Measurements from ENCODE around the gene C12orf43. TPM values are rescaled to one million over a fixed set of nuclear protein-coding genes. Genes with fewer than 3 reads are reported as not detected.
A peak's percentile ranks its signal among the peaks of the same experiment; 100 is the strongest.

The C12orf43 gene
- total RNA-seq, 2 donors from 2014 or later, result 16.1 to 17.3 TPM

DNA sequence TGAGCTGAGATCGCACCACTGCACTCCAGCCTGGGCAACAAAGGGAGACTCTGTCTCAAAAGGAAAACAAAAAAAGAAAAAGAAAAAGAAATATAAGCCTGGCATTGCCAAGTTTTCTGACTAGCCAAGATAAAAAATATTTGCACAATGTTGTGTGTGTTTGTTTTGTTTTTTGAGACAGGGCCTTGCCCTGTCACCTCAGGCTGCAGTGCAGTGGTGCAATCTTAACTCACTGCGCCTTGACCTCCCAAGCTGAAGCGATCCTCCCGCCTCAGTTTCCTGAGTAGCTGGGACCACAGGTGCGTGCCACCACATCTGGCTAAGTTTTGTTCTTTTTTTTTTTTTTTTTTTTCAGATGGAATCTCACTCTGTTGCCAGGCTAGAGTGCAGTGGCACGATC lies 5.5 kb upstream of the C12orf43 start:
- ATAC-seq, result no peak
- no peaks in the 10 kb centered on the region for H3K9me3 ChIP-seq (ENCODE audit: control insufficient read depth, low read length, poor library complexity, severe bottlenecking)
- Mint-ChIP-seq H3K36me3 (ENCODE audit: low read depth) (peaks cover 4% of the 10 kb centered on the region), H3K4me1 (no peaks in the 10 kb centered on the region), H3K4me3 (no peak overlapping the region), H3K27me3 (no peaks in the 10 kb centered on the region), H3K27ac (no peak overlapping the region)
- DNase-seq, result no peak

DNA sequence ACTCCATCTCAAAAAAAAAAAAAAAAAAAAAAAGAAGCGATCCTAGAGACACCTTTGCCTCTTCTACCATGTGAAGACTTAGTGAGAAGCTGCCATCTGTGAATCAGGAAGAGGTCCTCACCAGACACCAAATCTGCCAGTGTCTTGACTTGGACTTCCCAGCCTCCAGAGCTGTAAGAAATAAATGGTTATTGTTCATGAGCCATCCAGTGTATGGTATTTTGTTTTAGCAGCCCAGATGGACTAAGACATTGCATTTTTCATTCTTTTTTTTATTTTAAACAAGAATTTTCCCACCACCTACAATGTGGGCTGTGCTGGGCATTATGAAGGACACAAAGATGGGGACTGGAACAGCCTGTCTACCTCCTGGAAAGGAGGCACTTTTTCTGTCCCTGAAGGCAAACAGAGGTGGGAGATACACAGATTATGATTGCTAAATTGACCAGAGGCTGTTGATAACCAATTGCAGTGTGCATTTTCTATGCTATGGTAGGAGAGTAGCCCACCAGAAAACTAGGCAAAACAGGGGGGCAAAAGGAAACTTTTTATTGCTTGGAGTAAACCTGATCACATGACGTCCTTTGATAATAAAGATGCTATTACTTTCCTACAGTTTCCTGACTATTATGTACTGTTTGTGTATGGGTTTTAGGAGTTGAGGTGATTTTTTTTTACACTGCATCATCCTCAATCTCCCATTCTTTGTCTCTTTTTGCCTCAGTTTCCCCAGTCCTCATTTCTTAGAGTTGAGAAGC lies 2.8 kb upstream of the C12orf43 start:
- H3K27me3 Mint-ChIP-seq, result no peaks in the 10 kb centered on the region
- no peak overlapping the region for H3K4me3 Mint-ChIP-seq
- H3K36me3 Mint-ChIP-seq (ENCODE audit: low read depth), result peaks cover 2% of the 10 kb centered on the region
- ATAC-seq (no peak), DNase-seq (no peak)
- H3K27ac Mint-ChIP-seq, result peak overlapping the region; percentile 63
- no peaks in the 10 kb centered on the region for H3K9me3 ChIP-seq (ENCODE audit: control insufficient read depth, low read length, poor library complexity, severe bottlenecking)
- peaks cover 15% of the 10 kb centered on the region for H3K4me1 Mint-ChIP-seq

DNA sequence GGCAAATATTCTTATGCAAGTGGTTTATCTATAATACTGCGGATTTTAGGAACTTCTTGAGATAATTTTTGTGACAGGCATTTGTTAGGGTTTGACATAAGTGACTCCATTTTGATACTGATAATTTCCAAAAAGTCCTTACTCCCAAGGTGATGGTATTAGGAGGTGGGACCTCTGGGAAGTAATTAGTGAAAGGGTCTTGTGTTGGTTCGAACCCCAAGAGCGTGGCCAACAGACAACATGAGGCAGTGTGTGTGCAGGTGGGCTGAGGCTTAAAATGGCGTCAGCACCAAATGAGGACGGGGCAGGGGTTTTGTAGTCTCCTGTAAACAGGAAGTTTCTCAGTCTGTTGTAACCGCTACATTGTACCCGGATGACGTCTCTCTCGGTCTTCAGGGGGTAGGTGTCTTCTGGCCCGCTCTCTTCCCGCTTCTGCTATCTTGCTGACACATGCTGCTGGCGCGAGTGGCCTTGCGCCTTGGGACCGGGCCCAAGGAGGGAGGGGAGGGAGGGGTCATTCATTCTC lies 1.7 kb upstream of the C12orf43 start:
- ATAC-seq (no peak), DNase-seq (no peak)
- Mint-ChIP-seq H3K4me3 (no peak overlapping the region), H3K36me3 (ENCODE audit: low read depth) (peaks cover 2% of the 10 kb centered on the region), H3K4me1 (peaks cover 15% of the 10 kb centered on the region), H3K27ac (no peak overlapping the region), H3K27me3 (no peaks in the 10 kb centered on the region)
- H3K9me3 ChIP-seq (ENCODE audit: control insufficient read depth, low read length, poor library complexity, severe bottlenecking), result no peaks in the 10 kb centered on the region

DNA sequence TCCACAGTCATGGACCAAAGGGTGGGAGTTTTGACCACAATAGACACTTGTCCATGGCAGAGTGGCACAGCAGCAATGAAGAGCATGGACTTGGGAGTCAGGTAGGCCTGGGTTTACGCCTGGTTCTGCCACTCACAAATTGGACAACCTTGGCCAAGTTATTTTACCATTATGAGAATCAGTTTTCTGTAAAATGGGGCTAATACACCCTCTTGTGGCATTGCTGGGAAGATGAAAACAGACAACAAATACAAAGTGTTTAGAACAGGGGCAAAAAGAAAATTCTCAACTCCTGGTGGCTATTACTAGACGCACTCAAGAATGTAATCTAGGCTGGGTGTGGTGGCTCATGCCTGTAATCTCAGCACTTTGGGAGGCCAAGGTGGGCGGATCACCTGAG lies 2.6 kb downstream of the C12orf43 start:
- no peak overlapping the region for H3K27ac Mint-ChIP-seq

DNA sequence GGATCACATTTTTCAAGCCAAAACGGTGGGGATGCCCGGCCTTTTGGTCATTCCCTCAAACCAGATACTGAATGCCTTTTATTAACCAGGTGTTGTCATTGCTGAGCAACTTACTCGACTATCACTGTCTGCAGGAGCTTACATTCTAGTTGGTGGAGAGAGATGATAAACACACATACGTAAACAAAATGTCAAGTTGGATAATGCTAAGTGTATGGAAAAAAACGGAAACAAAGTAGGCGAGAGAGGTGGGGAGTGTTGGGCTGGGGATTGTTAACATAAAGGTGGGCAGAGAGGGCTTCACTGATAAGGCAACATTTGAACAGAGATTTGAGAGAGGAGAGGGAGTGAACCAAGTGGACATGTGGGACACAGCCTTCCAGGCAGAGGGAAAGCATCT lies 4.5 kb downstream of the C12orf43 start:
- H3K36me3 Mint-ChIP-seq (ENCODE audit: low read depth), result peaks cover 7% of the 10 kb centered on the region
- H3K27ac Mint-ChIP-seq, result no peak overlapping the region
- H3K27me3 Mint-ChIP-seq, result no peaks in the 10 kb centered on the region
- ATAC-seq, result no peak
- no peak overlapping the region for H3K4me3 Mint-ChIP-seq
- H3K4me1 Mint-ChIP-seq, result peaks cover 22% of the 10 kb centered on the region
- no peaks in the 10 kb centered on the region for H3K9me3 ChIP-seq (ENCODE audit: control insufficient read depth, low read length, poor library complexity, severe bottlenecking)
- DNase-seq, result no peak

More for the DNA sequence above, 2.6 kb downstream of the C12orf43 start:
- DNase-seq (no peak), ATAC-seq (no peak)
- Mint-ChIP-seq H3K36me3 (ENCODE audit: low read depth) (peaks cover 7% of the 10 kb centered on the region), H3K27me3 (no peaks in the 10 kb centered on the region), H3K4me1 (peaks cover 22% of the 10 kb centered on the region), H3K4me3 (no peak overlapping the region)
- H3K9me3 ChIP-seq (ENCODE audit: control insufficient read depth, low read length, poor library complexity, severe bottlenecking), result no peaks in the 10 kb centered on the region

DNA sequence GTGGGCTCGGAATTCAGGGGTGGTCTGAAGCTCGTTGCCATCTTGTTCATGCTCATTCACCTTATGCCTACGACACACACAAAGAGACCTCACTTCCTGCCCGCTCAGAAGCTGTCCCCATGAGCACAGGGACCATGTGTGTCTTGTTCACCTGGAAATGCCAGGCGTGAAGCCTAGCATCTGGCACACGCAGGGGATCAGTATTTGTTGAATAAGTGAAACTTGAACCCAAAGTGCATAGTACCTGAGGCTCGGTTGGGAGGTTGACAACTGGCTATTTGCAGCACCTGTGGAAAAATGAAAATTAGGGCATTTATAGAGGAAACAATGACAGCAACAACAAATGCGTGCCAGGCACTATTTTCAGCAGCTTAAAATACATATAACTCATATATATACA lies 5.4 kb downstream of the C12orf43 start:
- no peak overlapping the region for H3K27ac Mint-ChIP-seq
- peaks cover 17% of the 10 kb centered on the region for H3K4me1 Mint-ChIP-seq
- peaks cover 5% of the 10 kb centered on the region for H3K36me3 Mint-ChIP-seq (ENCODE audit: low read depth)
- no peaks in the 10 kb centered on the region for H3K9me3 ChIP-seq (ENCODE audit: control insufficient read depth, low read length, poor library complexity, severe bottlenecking)
- no peak overlapping the region for H3K4me3 Mint-ChIP-seq
- ATAC-seq (no peak), DNase-seq (no peak)
- H3K27me3 Mint-ChIP-seq, result no peaks in the 10 kb centered on the region

DNA sequence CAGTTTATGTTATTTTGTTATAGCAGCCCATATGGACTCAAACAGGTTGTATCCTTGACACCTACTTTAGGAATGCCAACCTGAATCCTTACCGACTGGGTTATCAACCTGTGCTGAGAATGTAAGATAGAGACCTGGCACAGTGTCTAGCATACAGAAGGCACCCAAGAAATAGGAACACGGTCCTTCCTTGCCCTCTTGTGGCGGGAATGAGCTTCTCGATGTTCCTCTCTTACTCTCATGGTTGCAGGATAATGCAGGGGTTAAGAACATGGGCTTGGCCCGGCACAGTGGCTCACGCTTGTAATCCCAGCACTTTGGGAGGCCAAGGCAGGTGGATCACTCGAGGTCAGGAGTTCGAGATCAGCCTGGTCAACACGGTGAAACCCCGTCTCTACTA lies 6.5 kb downstream of the C12orf43 start:
- Mint-ChIP-seq H3K36me3 (ENCODE audit: low read depth) (peaks cover 8% of the 10 kb centered on the region), H3K27me3 (no peaks in the 10 kb centered on the region), H3K27ac (no peak overlapping the region), H3K4me3 (no peak overlapping the region), H3K4me1 (peaks cover 13% of the 10 kb centered on the region)
- H3K9me3 ChIP-seq (ENCODE audit: control insufficient read depth, low read length, poor library complexity, severe bottlenecking), result no peaks in the 10 kb centered on the region
- DNase-seq (no peak), ATAC-seq (no peak)

DNA sequence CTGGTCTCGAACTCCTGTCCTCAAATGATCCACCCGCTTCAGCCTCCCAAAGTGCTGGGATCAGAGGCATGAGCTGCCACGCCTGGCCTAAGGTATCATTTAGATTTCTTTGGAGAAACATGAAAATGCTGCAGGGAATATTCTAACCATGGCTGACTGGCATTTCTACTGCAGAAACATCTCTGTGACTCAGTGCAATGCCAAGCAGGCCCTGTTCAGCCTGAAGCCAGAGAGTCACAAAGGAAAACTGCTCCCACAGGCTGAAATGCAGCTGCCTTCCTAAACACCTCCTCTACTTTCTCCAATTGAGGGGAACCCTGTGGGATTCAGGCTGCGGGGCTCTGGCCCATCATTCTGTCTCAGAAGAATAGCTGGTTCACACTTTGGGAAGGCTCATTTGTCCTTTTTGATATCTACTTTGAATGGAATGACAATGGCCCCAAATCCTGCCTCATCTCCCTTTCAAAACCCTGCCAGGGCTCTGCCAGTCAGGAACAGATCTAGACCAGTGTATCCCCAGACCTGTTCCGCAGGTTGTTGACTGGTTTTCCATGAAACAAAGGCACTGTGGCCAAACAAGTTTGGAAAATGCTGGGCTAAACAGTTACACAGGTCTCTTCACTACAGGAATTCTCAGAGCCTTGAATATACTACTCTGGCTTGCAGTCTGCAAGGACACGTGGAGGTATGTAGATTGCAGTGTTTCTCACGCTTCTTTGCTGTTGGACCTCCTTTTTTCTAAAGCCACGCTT lies 7.8 kb downstream of the C12orf43 start:
- H3K4me1 Mint-ChIP-seq, result peaks cover 12% of the 10 kb centered on the region
- H3K27me3 Mint-ChIP-seq, result no peaks in the 10 kb centered on the region
- H3K36me3 Mint-ChIP-seq (ENCODE audit: low read depth), result peaks cover 10% of the 10 kb centered on the region
- ATAC-seq (no peak), DNase-seq (no peak)
- no peaks in the 10 kb centered on the region for H3K9me3 ChIP-seq (ENCODE audit: control insufficient read depth, low read length, poor library complexity, severe bottlenecking)
- no peak overlapping the region for H3K4me3 Mint-ChIP-seq
- H3K27ac Mint-ChIP-seq, result no peak overlapping the region

DNA sequence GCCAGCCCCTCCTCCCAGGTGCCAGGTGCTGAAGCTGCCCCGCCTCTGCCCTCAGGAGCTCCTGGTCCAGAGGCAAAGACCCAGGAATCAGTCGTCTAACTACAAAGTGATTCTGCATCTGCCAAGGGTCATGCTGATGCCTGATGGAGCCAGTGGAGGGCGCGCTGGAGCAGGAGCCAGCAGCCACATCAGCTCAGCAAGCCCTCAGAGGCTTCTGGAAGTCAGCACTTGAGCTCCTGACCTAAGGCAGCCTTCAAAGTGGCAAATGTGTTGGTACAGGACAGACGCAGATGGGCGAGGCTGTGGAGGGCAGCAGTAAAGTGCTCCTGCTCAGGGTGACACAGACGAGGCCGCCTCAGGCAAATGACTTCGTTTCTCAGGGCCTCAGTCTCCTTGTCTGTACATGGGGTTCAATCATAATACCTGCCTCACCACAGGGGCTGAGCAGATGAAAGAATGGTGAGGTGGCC lies 10.9 kb downstream of the C12orf43 start:
- Mint-ChIP-seq H3K4me3 (no peak overlapping the region), H3K36me3 (ENCODE audit: low read depth) (peaks cover 8% of the 10 kb centered on the region), H3K27me3 (no peaks in the 10 kb centered on the region), H3K27ac (peak overlapping the region; percentile 79), H3K4me1 (peaks cover 5% of the 10 kb centered on the region)
- no peaks in the 10 kb centered on the region for H3K9me3 ChIP-seq (ENCODE audit: control insufficient read depth, low read length, poor library complexity, severe bottlenecking)
- ATAC-seq (peak; percentile 57), DNase-seq (peak in 2 of 3 donors; percentile 24 to 28)

DNA sequence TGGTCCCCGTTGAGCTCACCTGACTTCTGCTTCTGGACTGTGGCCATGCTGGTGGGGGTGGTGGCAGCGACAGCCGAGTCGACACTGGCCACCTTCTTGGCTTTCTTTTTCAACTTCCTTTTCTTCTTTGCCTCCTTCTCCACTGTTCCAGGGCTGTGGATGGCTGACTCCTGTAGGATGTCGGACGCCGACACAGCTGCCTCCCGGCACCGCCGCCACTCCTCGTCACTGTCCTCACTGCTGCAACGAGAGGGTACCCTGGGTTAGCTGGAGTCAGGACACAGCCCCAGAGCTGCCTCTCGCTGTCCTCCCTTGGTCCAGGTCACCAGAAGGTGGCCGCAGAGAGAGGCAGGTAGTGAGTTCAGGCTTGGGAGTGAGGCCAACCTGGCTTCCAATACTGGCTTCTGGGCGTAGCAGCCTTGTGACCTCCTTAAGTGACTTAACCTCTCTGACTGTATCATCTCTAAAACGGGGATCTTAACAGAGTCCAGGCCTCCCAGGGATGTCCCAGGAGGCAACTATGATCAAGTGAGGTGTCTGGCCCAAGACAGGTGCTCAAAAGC lies 12.0 kb downstream of the C12orf43 start:
- no peaks in the 10 kb centered on the region for H3K27me3 Mint-ChIP-seq
- no peak overlapping the region for H3K4me3 Mint-ChIP-seq
- peaks cover 5% of the 10 kb centered on the region for H3K4me1 Mint-ChIP-seq
- H3K36me3 Mint-ChIP-seq (ENCODE audit: low read depth), result peaks cover 8% of the 10 kb centered on the region
- peak overlapping the region; percentile 79 for H3K27ac Mint-ChIP-seq
- no peak for DNase-seq
- ATAC-seq, result no peak
- H3K9me3 ChIP-seq (ENCODE audit: control insufficient read depth, low read length, poor library complexity, severe bottlenecking), result no peaks in the 10 kb centered on the region

DNA sequence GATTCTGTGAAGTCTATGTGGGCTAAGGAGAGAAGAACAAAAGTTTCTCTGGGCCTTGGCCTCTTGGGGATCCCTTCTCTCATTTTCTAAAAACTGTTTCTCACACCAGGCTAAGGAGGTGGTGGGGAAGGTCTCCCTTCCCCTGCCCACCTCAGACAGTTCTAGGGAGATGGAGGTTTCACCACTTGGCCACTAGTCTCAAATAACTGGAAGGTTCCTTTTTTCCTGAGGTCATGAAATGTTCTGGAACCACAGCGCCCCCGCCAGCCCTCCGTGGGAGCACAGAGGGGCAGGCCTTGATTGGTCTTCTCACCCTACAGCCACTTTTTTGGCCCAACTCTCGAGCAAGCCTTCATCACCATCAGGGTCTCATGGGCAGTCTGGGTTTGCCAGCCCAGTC lies 12.6 kb downstream of the C12orf43 start:
- H3K4me1 Mint-ChIP-seq, result peaks cover 5% of the 10 kb centered on the region
- no peak overlapping the region for H3K4me3 Mint-ChIP-seq
- DNase-seq (no peak), ATAC-seq (no peak)
- H3K36me3 Mint-ChIP-seq (ENCODE audit: low read depth), result peaks cover 8% of the 10 kb centered on the region
- no peaks in the 10 kb centered on the region for H3K9me3 ChIP-seq (ENCODE audit: control insufficient read depth, low read length, poor library complexity, severe bottlenecking)
- H3K27ac Mint-ChIP-seq, result no peak overlapping the region
- no peaks in the 10 kb centered on the region for H3K27me3 Mint-ChIP-seq

DNA sequence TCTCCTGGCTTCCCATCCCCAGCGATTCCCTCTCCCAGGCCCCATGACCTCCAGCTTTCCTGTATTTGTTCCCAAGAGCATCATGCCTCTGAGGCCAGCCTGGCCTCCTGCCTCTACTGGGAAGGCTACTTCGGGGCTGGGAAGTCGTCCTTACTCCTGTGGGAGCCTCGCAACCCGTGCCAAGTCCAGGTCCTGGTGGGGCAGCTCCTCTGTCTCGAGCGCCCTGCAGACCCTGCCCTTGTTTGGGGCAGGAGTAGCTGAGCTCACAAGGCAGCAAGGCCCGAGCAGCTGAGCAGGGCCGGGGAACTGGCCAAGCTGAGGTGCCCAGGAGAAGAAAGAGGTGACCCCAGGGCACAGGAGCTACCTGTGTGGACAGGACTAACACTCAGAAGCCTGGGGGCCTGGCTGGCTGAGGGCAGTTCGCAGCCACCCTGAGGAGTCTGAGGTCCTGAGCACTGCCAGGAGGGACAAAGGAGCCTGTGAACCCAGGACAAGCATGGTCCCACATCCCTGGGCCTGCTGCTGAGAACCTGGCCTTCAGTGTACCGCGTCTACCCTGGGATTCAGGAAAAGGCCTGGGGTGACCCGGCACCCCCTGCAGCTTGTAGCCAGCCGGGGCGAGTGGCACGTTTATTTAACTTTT lies 14.3 kb downstream of the C12orf43 start:
- ATAC-seq (no peak), DNase-seq (no peak)
- Mint-ChIP-seq H3K4me1 (peaks cover 5% of the 10 kb centered on the region), H3K36me3 (ENCODE audit: low read depth) (peaks cover 8% of the 10 kb centered on the region), H3K27ac (no peak overlapping the region), H3K4me3 (no peak overlapping the region), H3K27me3 (no peaks in the 10 kb centered on the region)
- H3K9me3 ChIP-seq (ENCODE audit: control insufficient read depth, low read length, poor library complexity, severe bottlenecking), result no peaks in the 10 kb centered on the region

DNA sequence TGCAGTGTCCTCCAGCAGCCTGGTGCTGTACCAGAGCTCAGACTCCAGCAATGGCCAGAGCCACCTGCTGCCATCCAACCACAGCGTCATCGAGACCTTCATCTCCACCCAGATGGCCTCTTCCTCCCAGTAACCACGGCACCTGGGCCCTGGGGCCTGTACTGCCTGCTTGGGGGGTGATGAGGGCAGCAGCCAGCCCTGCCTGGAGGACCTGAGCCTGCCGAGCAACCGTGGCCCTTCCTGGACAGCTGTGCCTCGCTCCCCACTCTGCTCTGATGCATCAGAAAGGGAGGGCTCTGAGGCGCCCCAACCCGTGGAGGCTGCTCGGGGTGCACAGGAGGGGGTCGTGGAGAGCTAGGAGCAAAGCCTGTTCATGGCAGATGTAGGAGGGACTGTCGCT lies 15.2 kb downstream of the C12orf43 start:
- ATAC-seq (no peak), DNase-seq (no peak)
- Mint-ChIP-seq H3K4me1 (peaks cover 5% of the 10 kb centered on the region), H3K36me3 (ENCODE audit: low read depth) (peaks cover 8% of the 10 kb centered on the region), H3K4me3 (no peak overlapping the region), H3K27ac (peak overlapping the region; percentile 60), H3K27me3 (no peaks in the 10 kb centered on the region)
- H3K9me3 ChIP-seq (ENCODE audit: control insufficient read depth, low read length, poor library complexity, severe bottlenecking), result no peaks in the 10 kb centered on the region
